ENCODE data around the gene XYLT1. TPM values are rescaled to one million over a fixed set of nuclear protein-coding genes. Genes with fewer than 3 reads are reported as not detected.
A peak's percentile ranks its signal among the peaks of the same experiment; 100 is the strongest.

The XYLT1 gene
- total and polyA plus RNA-seq, 2 donors: 2.2 to 3.5 TPM

- 76% methylated on average over 3 of the region's 3 CpGs for WGBS
- no peak overlapping the region for H3K4me3 ChIP-seq (ENCODE audit: low read length in 2 of 2)
- H3K36me3 ChIP-seq (ENCODE audit: control insufficient read depth in 2 of 2, insufficient read depth in 2 of 2, low read length in 1 of 2): no peaks in the 10 kb centered on the region
- H3K27me3 ChIP-seq (ENCODE audit: control insufficient read depth in 2 of 2, insufficient read depth in 1 of 2, low read length in 1 of 2): no peaks in the 10 kb centered on the region
- no peak overlapping the region for H3K27ac ChIP-seq (ENCODE audit: low read depth in 1 of 2, low read length in 1 of 2)
- peaks cover 0 to 28% of the 10 kb centered on the region in 2 donors for H3K4me1 ChIP-seq (ENCODE audit: control insufficient read depth in 2 of 2, insufficient read depth in 2 of 2, low read length in 2 of 2)
- H3K9me3 ChIP-seq (ENCODE audit: control insufficient read depth in 2 of 2, insufficient read depth in 1 of 2, low read length in 1 of 2): no peaks in the 10 kb centered on the region
- no peak for DNase-seq (ENCODE audit: low read depth in 6 of 9, low spot score in 9 of 9)
Observed at GRCh38 chr16:17380613-17381012, 90.1 kb downstream of the XYLT1 start.

DNA sequence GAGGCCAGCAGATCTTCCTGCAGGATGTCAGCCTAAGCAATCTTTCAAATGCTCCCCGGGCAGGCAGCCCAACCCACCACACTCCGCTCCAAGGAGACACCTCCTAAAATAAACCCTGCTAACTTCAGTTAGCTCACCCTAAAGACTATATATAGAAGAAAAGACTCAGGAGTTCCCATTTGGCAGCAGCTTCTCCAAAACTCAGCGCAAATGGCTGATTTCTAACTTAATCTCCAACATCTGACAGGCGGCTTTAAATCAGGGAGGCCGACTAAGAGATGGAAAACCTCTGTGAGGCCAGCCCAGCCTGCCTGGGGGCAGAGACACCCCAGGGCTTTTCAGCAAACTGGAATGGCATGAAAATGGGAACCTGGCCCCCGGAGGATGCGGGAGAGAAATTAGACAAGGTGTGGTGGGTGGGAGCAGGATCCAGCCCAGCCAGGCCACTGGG, 91.6 kb downstream of the XYLT1 start:
- WGBS: 61% methylated on average over 7 of the region's 7 CpGs
- no peaks in the 10 kb centered on the region for H3K36me3 ChIP-seq (ENCODE audit: control insufficient read depth in 2 of 2, insufficient read depth in 2 of 2, low read length in 1 of 2)
- H3K27me3 ChIP-seq (ENCODE audit: control insufficient read depth in 2 of 2, insufficient read depth in 1 of 2, low read length in 1 of 2): no peaks in the 10 kb centered on the region
- DNase-seq (ENCODE audit: low read depth in 6 of 9, low spot score in 9 of 9): no peak
- no peak overlapping the region for H3K4me3 ChIP-seq (ENCODE audit: low read length in 2 of 2)
- no peaks in the 10 kb centered on the region for H3K9me3 ChIP-seq (ENCODE audit: control insufficient read depth in 2 of 2, insufficient read depth in 1 of 2, low read length in 1 of 2)
- peaks cover 2 to 29% of the 10 kb centered on the region in 2 donors for H3K4me1 ChIP-seq (ENCODE audit: control insufficient read depth in 2 of 2, insufficient read depth in 2 of 2, low read length in 2 of 2)
- no peak overlapping the region for H3K27ac ChIP-seq (ENCODE audit: low read depth in 1 of 2, low read length in 1 of 2)

DNA sequence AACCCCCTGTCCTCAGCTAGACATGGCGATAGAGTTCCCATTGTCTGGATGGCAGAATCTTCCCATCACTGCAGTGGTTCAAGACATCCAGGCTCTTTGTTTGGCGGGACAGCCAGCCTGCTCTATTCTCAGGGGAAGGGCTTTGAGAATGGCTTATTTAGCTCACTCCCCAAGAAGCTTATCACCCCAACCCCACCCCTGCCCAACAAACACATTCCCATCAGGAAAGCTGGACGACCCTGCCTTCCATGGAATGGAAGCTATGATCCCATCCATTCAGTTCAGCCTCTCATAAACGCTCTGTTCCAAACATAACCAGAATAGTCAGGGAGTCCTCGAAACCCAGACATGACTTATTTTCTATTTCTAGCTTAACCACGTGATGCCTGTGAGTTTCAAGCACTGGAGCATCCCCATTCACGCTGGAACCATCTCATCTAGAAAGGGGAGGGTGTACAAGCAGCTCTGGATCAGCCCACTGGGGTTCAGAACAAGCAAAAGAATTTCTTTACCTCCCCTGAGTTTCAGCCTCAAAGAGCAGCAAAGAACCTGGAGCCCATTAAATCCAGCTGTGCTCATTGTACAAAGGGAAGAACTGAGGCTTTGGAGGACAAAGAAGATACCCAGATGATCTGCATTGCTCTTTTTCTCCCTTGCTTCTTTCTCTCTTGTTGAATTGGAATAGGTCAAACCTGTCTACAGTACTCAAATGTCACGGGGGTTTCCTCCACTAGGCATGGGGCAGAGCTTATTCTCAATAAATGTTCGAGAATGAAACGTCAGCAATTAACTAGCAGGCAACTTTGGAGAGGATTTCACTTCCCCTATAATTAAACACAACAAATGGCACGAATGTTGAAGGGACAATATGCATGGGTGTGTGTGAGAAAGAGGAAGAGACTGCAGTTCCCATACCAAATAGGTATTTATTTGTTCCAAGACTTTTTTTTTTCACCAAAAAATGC, 93.1 kb downstream of the XYLT1 start:
- H3K9me3 ChIP-seq (ENCODE audit: control insufficient read depth in 2 of 2, insufficient read depth in 1 of 2, low read length in 1 of 2): no peaks in the 10 kb centered on the region
- no peak overlapping the region for H3K4me3 ChIP-seq (ENCODE audit: low read length in 2 of 2)
- peak overlapping the region in 1 of 2 donors; percentile 51 for H3K27ac ChIP-seq (ENCODE audit: low read depth in 1 of 2, low read length in 1 of 2)
- WGBS: 46% methylated on average over 11 of the region's 11 CpGs
- H3K36me3 ChIP-seq (ENCODE audit: control insufficient read depth in 2 of 2, insufficient read depth in 2 of 2, low read length in 1 of 2): no peaks in the 10 kb centered on the region
- peaks cover 2 to 22% of the 10 kb centered on the region in 2 donors for H3K4me1 ChIP-seq (ENCODE audit: control insufficient read depth in 2 of 2, insufficient read depth in 2 of 2, low read length in 2 of 2)
- peak in 1 of 9 donors; percentile 27 for DNase-seq (ENCODE audit: low read depth in 6 of 9, low spot score in 9 of 9)
- no peaks in the 10 kb centered on the region for H3K27me3 ChIP-seq (ENCODE audit: control insufficient read depth in 2 of 2, insufficient read depth in 1 of 2, low read length in 1 of 2)

DNA sequence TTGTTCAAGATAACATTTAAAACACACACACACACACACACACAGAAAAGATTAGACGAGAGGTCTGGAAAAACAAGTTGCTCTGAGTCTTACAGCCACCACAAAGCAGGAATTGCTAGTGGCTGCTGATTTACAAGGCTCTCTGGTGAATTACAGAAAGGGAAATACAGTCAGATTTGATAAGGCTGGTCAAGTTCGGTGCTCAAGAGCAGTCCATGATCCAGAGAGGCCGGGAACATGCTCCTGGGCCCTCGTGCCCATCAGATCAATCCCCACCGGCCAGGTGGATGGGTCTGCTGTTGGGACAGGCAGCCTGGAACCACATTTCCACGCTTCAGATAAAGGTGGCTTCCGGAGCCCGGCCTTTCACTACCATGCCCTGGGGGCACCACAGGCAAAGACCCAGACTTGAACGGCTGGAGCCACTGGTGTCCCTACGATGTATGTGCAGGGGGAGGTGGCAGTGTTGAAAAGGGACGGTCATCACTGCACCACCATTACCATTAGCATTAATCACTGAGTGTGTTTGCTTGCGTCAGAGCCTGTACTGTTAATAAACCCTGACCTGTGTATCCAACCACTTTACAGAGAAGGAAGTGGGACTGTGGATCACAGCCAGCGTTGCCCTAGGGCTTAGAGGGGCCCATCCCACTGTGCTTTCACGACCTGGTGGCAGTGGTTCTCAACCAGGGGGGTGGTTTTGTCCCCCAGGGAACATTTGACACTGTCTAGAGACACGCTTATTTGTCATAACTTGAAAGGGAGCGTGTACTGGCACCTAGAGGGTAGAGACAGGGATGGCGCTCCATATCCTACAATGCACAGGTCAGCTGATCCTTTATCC, 95.1 kb downstream of the XYLT1 start:
- no peaks in the 10 kb centered on the region for H3K36me3 ChIP-seq (ENCODE audit: control insufficient read depth in 2 of 2, insufficient read depth in 2 of 2, low read length in 1 of 2)
- peaks cover 13 to 31% of the 10 kb centered on the region in 2 donors for H3K4me1 ChIP-seq (ENCODE audit: control insufficient read depth in 2 of 2, insufficient read depth in 2 of 2, low read length in 2 of 2)
- no peak overlapping the region for H3K27ac ChIP-seq (ENCODE audit: low read depth in 1 of 2, low read length in 1 of 2)
- no peak overlapping the region for H3K4me3 ChIP-seq (ENCODE audit: low read length in 2 of 2)
- H3K9me3 ChIP-seq (ENCODE audit: control insufficient read depth in 2 of 2, insufficient read depth in 1 of 2, low read length in 1 of 2): no peaks in the 10 kb centered on the region
- WGBS: 65% methylated on average over 17 of the region's 17 CpGs
- H3K27me3 ChIP-seq (ENCODE audit: control insufficient read depth in 2 of 2, insufficient read depth in 1 of 2, low read length in 1 of 2): no peaks in the 10 kb centered on the region
- DNase-seq (ENCODE audit: low read depth in 6 of 9, low spot score in 9 of 9): no peak

DNA sequence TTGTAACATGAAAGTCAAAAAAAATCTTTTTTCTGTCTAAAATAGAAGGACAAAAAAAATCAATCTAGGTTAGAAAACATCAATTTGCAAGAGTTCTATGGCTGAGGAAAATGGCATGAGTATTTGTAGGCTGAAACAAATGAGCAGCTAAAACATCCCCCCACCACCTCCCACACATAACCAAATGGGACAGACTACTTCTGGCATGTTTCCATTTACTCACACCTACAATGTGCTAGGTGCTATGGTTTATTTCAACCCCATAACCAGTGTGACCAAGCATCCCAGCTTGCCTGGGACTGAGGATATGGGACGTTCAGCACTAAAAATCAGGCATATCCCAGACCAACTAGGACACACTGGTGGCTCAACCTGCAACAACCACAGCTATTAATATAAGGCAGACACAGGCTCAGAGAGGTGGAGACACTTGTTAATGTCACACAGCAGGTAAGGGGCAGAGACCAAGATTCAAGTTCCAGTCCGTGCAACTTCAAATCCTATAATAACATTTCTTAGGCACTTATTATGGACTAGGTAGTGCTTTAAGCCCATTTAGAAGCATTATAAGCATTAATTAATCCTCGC, 96.0 kb downstream of the XYLT1 start:
- Histone ChIP-seq H3K36me3 (ENCODE audit: control insufficient read depth in 2 of 2, insufficient read depth in 2 of 2, low read length in 1 of 2) (no peaks in the 10 kb centered on the region), H3K4me1 (ENCODE audit: control insufficient read depth in 2 of 2, insufficient read depth in 2 of 2, low read length in 2 of 2) (peaks cover 22 to 40% of the 10 kb centered on the region in 2 donors), H3K4me3 (ENCODE audit: low read length in 2 of 2) (no peak overlapping the region), H3K9me3 (ENCODE audit: control insufficient read depth in 2 of 2, insufficient read depth in 1 of 2, low read length in 1 of 2) (no peaks in the 10 kb centered on the region), H3K27me3 (ENCODE audit: control insufficient read depth in 2 of 2, insufficient read depth in 1 of 2, low read length in 1 of 2) (no peaks in the 10 kb centered on the region), H3K27ac (ENCODE audit: low read depth in 1 of 2, low read length in 1 of 2) (no peak overlapping the region)
- WGBS: 96% methylated on average over 3 of the region's 3 CpGs
- no peak for DNase-seq (ENCODE audit: low read depth in 6 of 9, low spot score in 9 of 9)

- Histone ChIP-seq H3K27me3 (ENCODE audit: control insufficient read depth in 2 of 2, insufficient read depth in 1 of 2, low read length in 1 of 2) (no peaks in the 10 kb centered on the region), H3K4me1 (ENCODE audit: control insufficient read depth in 2 of 2, insufficient read depth in 2 of 2, low read length in 2 of 2) (peaks cover 28 to 50% of the 10 kb centered on the region in 2 donors), H3K4me3 (ENCODE audit: low read length in 2 of 2) (no peak overlapping the region), H3K9me3 (ENCODE audit: control insufficient read depth in 2 of 2, insufficient read depth in 1 of 2, low read length in 1 of 2) (no peaks in the 10 kb centered on the region), H3K36me3 (ENCODE audit: control insufficient read depth in 2 of 2, insufficient read depth in 2 of 2, low read length in 1 of 2) (no peaks in the 10 kb centered on the region), H3K27ac (ENCODE audit: low read depth in 1 of 2, low read length in 1 of 2) (no peak overlapping the region)
- WGBS: 98% methylated on average over 3 of the region's 3 CpGs
- DNase-seq (ENCODE audit: low read depth in 6 of 9, low spot score in 9 of 9): no peak
Observed at GRCh38 chr16:17373533-17373932, 97.2 kb downstream of the XYLT1 start.

- 98% methylated on average over 5 of the region's 5 CpGs for WGBS
- no peak overlapping the region for H3K27ac ChIP-seq (ENCODE audit: low read depth in 1 of 2, low read length in 1 of 2)
- no peaks in the 10 kb centered on the region for H3K36me3 ChIP-seq (ENCODE audit: control insufficient read depth in 2 of 2, insufficient read depth in 2 of 2, low read length in 1 of 2)
- H3K4me3 ChIP-seq (ENCODE audit: low read length in 2 of 2): no peak overlapping the region
- H3K27me3 ChIP-seq (ENCODE audit: control insufficient read depth in 2 of 2, insufficient read depth in 1 of 2, low read length in 1 of 2): no peaks in the 10 kb centered on the region
- no peaks in the 10 kb centered on the region for H3K9me3 ChIP-seq (ENCODE audit: control insufficient read depth in 2 of 2, insufficient read depth in 1 of 2, low read length in 1 of 2)
- peaks cover 40 to 55% of the 10 kb centered on the region in 2 donors for H3K4me1 ChIP-seq (ENCODE audit: control insufficient read depth in 2 of 2, insufficient read depth in 2 of 2, low read length in 2 of 2)
- no peak for DNase-seq (ENCODE audit: low read depth in 6 of 9, low spot score in 9 of 9)
Observed at GRCh38 chr16:17372386-17372785, 98.4 kb downstream of the XYLT1 start.

DNA sequence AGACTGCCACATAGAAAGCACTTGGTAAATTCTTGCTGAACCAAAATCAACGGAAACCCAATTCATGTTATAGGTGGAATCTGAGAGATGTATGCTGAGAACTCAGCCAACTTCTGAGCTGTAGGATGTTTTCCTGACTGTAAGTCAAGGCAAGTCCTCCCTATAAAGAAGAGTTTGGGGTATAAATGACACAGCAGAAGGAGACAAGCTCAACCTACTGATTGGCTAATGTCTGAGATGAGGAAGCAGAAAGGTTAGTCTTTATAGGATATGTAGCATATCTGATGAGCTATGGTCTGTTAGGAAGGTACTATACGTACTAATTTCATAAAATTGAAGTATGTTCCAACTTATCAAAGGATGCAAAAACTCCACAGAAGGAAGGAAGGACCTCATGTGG, 99.5 kb downstream of the XYLT1 start:
- Histone ChIP-seq H3K27ac (ENCODE audit: low read depth in 1 of 2, low read length in 1 of 2) (peak overlapping the region in 1 of 2 donors; percentile 97), H3K27me3 (ENCODE audit: control insufficient read depth in 2 of 2, insufficient read depth in 1 of 2, low read length in 1 of 2) (no peaks in the 10 kb centered on the region), H3K9me3 (ENCODE audit: control insufficient read depth in 2 of 2, insufficient read depth in 1 of 2, low read length in 1 of 2) (no peaks in the 10 kb centered on the region), H3K4me3 (ENCODE audit: low read length in 2 of 2) (no peak overlapping the region), H3K36me3 (ENCODE audit: control insufficient read depth in 2 of 2, insufficient read depth in 2 of 2, low read length in 1 of 2) (no peaks in the 10 kb centered on the region), H3K4me1 (ENCODE audit: control insufficient read depth in 2 of 2, insufficient read depth in 2 of 2, low read length in 2 of 2) (peaks cover 51 to 64% of the 10 kb centered on the region in 2 donors)
- 73% methylated on average over 2 of the region's 2 CpGs for WGBS
- DNase-seq (ENCODE audit: low read depth in 6 of 9, low spot score in 9 of 9): no peak

Measured in thymus (tissue), 11 donors.